ENCODE measurements around the gene JMJD7. TPM values are rescaled to one million over a fixed set of nuclear protein-coding genes. Genes with fewer than 3 reads are reported as not detected.

JMJD7 gene
- total RNA-seq, 2 donors from 2014 or later = 8.4 to 10.9 TPM

- DNase-seq (no peak), ATAC-seq (no peak)
- intact Hi-C loops (cut with DNase I, micrococcal nuclease) = loop anchor here in 1 of 2 donors (10.0 kb wide), 1 partner anchor 58 kb away; no protein-coding TSS in a partner anchor
These were observed 59.3 kb downstream of the JMJD7 start for GRCh38 chr15:41887161-41887560.

Small RNA genes lying within 50 kb of the gene (microRNA-seq; reads per million reads assigned to microRNA genes)
- gene MIR4310 = 0 reads per million in 2 donors

Other genes starting within 250 kb of the JMJD7 start
- gene MGA, start 167.7 kb upstream of the JMJD7 start, total RNA-seq = 10 to 100 TPM; 26.9 to 28.2 TPM
- 10 to 100 TPM; 12.2 to 15.2 TPM for gene MAPKBP1, start 53.6 kb upstream of the JMJD7 start, total RNA-seq
- 1 to 10 TPM; 3.4 to 4.1 TPM for gene PLA2G4B, start 10.8 kb downstream of the JMJD7 start, total RNA-seq
- 1 to 10 TPM in 1 of 2 donors, under 1 TPM in 1; 0.64 to 1.4 TPM for gene SPTBN5, start 66.0 kb downstream of the JMJD7 start, total RNA-seq
- gene EHD4, start 144.5 kb downstream of the JMJD7 start, total RNA-seq = 10 to 100 TPM; 42.7 to 44.3 TPM
- not detected for gene PLA2G4E, start 192.9 kb downstream of the JMJD7 start, total RNA-seq